Measurements from ENCODE around the gene GALNTL6.

DNA sequence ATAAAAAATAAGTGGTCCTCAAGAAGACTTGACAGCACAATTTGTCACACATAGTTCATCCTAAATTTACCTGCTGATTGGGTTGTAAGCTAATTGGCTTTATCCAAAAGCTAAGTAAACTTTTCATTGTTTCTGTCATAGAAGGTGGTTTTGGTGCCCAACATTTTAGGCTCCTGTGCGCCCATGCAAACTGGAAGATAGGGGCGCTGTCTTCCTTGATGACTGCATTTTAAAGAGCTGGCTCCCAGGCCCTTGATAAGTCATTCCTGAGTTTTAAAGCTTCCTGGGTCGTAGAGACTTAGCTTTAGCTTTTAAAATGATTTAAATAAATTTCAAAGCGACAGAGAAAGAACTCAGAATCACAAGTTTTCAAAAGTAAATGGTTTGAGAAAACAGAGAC, 730.0 kb downstream of the GALNTL6 start:
- TF ChIP-seq SP1 (IDR thresholded peaks at IDR 0.05) (no peak), HDGF (IDR thresholded peaks at IDR 0.05; ENCODE audit: borderline replicate concordance) (no peak), FOXM1 (IDR thresholded peaks at IDR 0.05; ENCODE audit: borderline replicate concordance) (no peak), TARDBP (IDR thresholded peaks at IDR 0.05) (no peak)
- TF ChIP-seq, protein P1, sequence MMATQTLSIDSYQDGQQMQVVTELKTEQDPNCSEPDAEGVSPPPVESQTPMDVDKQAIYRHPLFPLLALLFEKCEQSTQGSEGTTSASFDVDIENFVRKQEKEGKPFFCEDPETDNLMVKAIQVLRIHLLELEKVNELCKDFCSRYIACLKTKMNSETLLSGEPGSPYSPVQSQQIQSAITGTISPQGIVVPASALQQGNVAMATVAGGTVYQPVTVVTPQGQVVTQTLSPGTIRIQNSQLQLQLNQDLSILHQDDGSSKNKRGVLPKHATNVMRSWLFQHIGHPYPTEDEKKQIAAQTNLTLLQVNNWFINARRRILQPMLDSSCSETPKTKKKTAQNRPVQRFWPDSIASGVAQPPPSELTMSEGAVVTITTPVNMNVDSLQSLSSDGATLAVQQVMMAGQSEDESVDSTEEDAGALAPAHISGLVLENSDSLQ (IDR thresholded peaks at IDR 0.05) = no peak
